Measurements from ENCODE around the gene RILPL1.

RILPL1 gene

GRCh38 chr12:123428591-123428990 lies 104.9 kb downstream of the RILPL1 start:
- DNase-seq (ENCODE audit: low read depth), result no peak

- DNase-seq (ENCODE audit: low read depth), result no peak
These were observed 106.3 kb downstream of the RILPL1 start for GRCh38 chr12:123427036-123427769.

GRCh38 chr12:123421314-123421713 lies 112.2 kb downstream of the RILPL1 start:
- no peak for DNase-seq (ENCODE audit: low read depth)

Measured in activated T-cell treated with anti-CD3 and anti-CD28 coated beads for 1 hour (primary cell).